Measurements from ENCODE around the gene RNPEP.

DNA sequence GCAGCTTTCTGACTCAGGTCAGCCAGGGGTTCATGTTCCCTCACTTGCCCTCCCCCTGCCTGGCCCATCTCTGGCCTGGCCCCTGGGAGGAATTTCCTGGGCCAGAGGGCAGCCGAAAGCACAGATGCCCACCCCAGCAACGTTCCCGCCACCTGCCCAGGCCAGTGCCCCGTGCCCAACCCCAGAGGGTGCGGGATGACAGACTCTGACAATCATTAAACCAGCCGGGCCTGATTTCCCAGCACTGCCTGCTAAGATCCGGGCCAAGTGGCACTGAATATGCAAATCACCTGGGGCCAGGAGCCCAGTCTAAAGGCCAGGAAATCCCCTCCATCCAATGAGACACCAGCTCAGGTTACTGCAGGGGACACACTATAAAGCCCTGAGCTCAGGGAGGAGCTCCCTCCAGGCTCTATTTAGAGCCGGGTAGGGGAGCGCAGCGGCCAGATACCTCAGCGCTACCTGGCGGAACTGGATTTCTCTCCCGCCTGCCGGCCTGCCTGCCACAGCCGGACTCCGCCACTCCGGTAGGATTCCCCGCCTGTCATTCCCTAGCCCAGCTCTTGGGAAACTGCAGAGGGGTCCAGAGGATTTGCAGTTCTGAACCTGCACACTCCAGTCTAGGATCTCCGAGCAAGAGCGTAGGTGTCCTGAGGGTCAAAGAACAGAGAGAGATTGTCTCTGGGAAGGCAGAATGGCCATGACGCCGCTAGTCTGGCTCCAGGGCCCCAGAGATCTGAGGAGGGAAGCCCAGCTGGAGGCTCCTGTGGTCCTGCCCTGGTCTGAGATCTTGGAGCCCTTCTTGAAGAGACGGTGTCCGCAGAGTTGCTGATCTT, 27.9 kb downstream of the RNPEP start, which contains the start of gene ELF3:
- TF ChIP-seq, protein P1, sequence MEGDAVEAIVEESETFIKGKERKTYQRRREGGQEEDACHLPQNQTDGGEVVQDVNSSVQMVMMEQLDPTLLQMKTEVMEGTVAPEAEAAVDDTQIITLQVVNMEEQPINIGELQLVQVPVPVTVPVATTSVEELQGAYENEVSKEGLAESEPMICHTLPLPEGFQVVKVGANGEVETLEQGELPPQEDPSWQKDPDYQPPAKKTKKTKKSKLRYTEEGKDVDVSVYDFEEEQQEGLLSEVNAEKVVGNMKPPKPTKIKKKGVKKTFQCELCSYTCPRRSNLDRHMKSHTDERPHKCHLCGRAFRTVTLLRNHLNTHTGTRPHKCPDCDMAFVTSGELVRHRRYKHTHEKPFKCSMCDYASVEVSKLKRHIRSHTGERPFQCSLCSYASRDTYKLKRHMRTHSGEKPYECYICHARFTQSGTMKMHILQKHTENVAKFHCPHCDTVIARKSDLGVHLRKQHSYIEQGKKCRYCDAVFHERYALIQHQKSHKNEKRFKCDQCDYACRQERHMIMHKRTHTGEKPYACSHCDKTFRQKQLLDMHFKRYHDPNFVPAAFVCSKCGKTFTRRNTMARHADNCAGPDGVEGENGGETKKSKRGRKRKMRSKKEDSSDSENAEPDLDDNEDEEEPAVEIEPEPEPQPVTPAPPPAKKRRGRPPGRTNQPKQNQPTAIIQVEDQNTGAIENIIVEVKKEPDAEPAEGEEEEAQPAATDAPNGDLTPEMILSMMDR (conservative IDR thresholded peaks at IDR 0.05; ENCODE audit: low read length): no peak
- no peak for TF ChIP-seq EZH2phosphoT487 (IDR thresholded peaks at IDR 0.05; ENCODE audit: borderline replicate concordance, low read depth, low read length)
